Nephron progenitor cell (in vitro differentiated cells): Measurements from ENCODE around the gene TBC1D24.
"Not testable (repeated sequence)": the region's sequence is repeated elsewhere in the genome, so short reads cannot be mapped to it uniquely, and the experiment has no call there.

Source experiments
- DNase-seq: peaks from one replicate; pipeline ENCODE4 v3.0.0; 2021
- H3K27ac Mint-ChIP-seq: 2 replicates; pipeline ENCODE4 v1.8.0; 2021; ENCODE audit warnings: mild to moderate bottlenecking, moderate library complexity, mixed read lengths
- H3K27me3 Mint-ChIP-seq: 2 replicates; pipeline ENCODE4 v1.8.0; 2021; ENCODE audit warnings: mild to moderate bottlenecking, low read depth, mixed read lengths; ENCODE audit not compliant: poor library complexity
- H3K36me3 Mint-ChIP-seq: 2 replicates; pipeline ENCODE4 v1.8.0; 2021; ENCODE audit warnings: low read depth, mixed read lengths
- H3K4me1 Mint-ChIP-seq: 2 replicates; pipeline ENCODE4 v1.8.0; 2021; ENCODE audit warnings: mixed read lengths
- H3K4me3 Mint-ChIP-seq: 2 replicates; pipeline ENCODE4 v1.8.0; 2021; ENCODE audit warnings: mild to moderate bottlenecking, moderate library complexity, mixed read lengths
- H3K9me3 Mint-ChIP-seq: 2 replicates; pipeline ENCODE4 v1.8.0; 2021; ENCODE audit warnings: mild to moderate bottlenecking, moderate library complexity, mixed read lengths
- TF ChIP-seq, protein P1 (sequence below): fragments of 200-600 bp; sonication (generic); IDR thresholded peaks from 2 replicates; pipeline ENCODE4 v1.5.0; 2021; ENCODE audit warnings: antibody characterized with exemption

TBC1D24 gene

DNA sequence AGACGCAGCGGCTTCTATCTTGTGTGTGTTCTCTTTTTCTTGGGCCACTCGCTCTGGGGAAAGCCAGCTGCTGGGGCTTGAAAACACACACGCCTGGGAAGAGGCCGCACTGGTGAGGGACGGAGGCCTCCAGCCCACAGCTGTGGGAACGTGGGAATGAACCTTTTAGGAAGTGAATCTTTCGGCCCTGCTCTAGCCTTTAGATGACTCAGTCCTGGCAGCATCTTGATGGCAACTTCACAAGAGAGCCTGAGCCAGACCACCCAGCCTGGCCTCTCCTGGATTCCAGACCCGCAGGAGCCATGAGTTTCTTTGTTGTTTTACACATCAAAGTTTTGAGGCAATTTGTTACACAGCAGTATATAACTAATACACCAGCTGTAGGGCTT is 60.7 kb downstream of the TBC1D24 start:
- H3K27ac Mint-ChIP-seq = no peak overlapping the region
- DNase-seq = no peak
- no peaks in the 10 kb centered on the region for H3K9me3 Mint-ChIP-seq
- H3K27me3 Mint-ChIP-seq = peaks cover 5% of the 10 kb centered on the region
- TF ChIP-seq, protein P1, sequence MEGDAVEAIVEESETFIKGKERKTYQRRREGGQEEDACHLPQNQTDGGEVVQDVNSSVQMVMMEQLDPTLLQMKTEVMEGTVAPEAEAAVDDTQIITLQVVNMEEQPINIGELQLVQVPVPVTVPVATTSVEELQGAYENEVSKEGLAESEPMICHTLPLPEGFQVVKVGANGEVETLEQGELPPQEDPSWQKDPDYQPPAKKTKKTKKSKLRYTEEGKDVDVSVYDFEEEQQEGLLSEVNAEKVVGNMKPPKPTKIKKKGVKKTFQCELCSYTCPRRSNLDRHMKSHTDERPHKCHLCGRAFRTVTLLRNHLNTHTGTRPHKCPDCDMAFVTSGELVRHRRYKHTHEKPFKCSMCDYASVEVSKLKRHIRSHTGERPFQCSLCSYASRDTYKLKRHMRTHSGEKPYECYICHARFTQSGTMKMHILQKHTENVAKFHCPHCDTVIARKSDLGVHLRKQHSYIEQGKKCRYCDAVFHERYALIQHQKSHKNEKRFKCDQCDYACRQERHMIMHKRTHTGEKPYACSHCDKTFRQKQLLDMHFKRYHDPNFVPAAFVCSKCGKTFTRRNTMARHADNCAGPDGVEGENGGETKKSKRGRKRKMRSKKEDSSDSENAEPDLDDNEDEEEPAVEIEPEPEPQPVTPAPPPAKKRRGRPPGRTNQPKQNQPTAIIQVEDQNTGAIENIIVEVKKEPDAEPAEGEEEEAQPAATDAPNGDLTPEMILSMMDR = no peak
- H3K4me3 Mint-ChIP-seq = no peak overlapping the region
- peaks cover 36% of the 10 kb centered on the region for H3K4me1 Mint-ChIP-seq
- no peaks in the 10 kb centered on the region for H3K36me3 Mint-ChIP-seq

DNA sequence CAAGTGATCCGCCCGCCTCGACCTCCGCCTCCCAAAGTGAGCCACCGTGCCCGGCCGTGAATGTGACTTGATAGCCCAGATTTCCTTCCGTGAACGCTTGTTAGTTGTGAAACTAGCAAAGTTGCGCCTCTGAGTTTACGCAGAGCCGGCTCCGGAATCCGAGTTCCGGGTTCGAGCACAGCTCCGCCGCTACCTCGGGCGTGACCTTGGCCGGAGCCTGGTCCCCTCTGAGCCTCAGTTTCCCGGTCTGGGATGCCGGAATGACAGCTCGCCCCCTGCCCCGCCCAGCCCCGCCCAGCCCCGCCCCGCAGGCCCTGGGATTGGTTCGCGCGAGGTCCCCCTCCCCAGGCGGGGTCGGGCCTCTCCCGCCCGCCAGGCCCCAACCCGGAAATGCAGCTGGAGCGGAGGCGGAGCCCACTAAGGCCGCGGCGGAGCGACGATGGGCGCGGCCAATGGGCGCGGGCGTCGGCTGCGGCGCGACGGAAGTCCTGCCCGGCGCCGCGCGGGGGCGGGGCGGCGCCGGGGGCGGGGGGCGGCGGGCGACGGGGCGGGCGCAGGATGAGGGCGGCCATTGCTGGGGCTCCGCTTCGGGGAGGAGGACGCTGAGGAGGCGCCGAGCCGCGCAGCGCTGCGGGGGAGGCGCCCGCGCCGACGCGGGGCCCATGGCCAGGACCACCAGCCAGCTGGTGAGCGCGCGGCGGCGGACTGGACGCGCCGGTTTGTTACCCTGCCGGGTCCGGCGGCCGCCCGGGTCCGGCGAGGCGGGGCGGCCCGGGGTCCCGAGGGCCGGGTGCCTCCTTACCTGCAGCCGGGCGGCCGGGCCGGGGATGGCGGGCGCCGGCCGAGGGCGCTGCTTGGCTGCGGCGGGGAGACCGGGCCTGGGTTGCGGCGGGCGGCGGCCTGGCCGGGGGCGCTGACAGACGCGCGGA is 62.8 kb downstream of the TBC1D24 start, which contains the start of gene PDPK1:
Gene PDPK1, plus strand, starts transcription at position 571 of the 929 bp plus-strand sequence. Its CDS starts 92 bp downstream, at position 663.
- no peaks in the 10 kb centered on the region for H3K36me3 Mint-ChIP-seq
- no peak within 1 kb of the TSS for H3K27ac Mint-ChIP-seq
- peaks cover 43% of the 10 kb centered on the region for H3K4me1 Mint-ChIP-seq
- H3K9me3 Mint-ChIP-seq = no peaks in the 10 kb centered on the region
- peaks cover 5% of the 10 kb centered on the region for H3K27me3 Mint-ChIP-seq
- DNase-seq = peak; percentile 88
- H3K4me3 Mint-ChIP-seq = peak within 1 kb of the TSS; percentile 86
- TF ChIP-seq, protein P1 = no peak

DNA sequence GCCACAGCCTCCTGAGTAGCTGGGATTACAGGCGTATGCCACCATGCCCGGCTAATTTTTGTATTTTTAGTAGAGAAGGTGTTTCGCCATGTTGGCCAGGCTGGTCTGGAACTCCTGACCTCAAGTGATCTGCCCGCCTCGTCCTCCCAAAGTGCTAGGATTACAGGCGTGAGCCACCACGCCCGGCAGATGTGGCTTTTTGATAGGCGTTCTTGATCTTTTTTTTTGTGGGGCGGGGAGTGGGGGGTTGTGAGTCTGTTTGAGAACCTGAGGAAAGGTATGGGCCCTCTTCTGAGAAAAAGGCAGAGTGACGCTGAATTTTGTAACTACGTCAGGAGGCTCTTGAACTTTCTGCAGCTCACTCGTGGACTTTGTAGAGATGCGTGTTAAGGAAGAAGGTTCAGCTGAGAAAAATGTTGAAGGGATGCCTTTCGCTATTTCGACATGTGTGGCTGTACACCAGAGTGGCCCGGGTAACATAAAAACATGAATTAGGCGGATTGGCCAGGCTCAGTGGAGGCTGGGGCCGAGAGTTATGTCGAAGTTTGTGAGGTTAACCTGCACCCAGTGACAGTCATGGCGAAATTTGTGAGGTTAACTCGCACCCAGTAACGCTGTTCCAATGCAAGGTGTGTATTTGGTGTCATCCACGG is 64.4 kb downstream of the TBC1D24 start:
- Mint-ChIP-seq H3K4me3 (peak overlapping the region; percentile 86), H3K4me1 (peaks cover 40% of the 10 kb centered on the region)
- DNase-seq, H3K27ac Mint-ChIP-seq, H3K36me3 Mint-ChIP-seq, H3K27me3 Mint-ChIP-seq, H3K9me3 Mint-ChIP-seq: not testable (repeated sequence)

DNA sequence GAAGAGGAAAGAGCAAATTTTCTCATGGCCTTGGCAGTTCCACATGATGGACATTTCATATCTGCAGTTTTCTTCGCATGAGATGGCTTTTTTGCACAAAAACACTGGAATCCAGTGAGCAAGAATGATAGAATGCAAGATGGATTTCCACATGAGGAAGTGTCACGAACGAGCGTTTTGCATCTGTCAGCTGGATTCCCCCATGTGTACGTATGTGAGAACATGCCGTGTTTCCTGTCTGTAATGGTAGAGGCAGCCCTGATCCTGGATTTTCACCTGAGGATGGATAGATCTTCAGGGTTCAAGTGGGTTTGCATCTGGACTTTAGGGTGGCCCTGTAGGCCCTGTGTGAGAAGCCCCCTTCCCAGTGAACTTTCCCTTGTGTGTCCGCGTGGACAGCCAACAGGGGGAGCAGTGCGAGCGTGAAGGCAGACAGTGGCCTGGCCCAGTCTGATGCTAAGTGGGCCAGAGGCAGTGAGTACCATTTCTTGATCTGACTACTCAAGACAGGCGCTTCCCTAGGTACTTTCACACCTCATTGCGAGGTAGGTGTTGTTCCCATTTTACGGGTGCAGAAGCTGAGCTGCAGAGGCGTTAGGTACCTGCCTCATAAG is 65.0 kb downstream of the TBC1D24 start:
- DNase-seq = peak; percentile 46
- not testable (repeated sequence) for H3K36me3 Mint-ChIP-seq, H3K9me3 Mint-ChIP-seq, H3K27me3 Mint-ChIP-seq, H3K27ac Mint-ChIP-seq
- peaks cover 40% of the 10 kb centered on the region for H3K4me1 Mint-ChIP-seq
- TF ChIP-seq, protein P1 = peak; percentile 41
- H3K4me3 Mint-ChIP-seq = peak overlapping the region; percentile 42

DNA sequence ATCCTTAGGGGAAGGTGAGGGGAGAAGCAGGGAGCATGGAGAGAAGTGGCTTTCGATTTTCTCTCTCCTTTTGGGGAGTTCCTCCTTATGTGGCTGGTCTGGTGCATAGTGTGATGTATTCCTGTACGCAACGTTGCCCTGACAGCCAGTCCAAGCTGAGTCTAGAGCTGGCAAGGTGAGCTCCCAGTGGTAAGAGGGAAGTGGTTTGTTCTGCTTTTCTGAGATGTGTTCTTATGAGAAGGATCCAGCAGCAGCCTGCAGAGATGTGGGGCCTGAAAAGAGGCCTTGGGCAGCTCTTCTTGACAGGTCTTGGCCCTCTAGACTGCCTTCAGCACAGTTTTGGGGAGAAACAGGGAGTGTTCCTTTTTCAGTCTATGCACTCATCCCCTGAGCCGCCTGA is 66.0 kb downstream of the TBC1D24 start:
- not testable (repeated sequence) for DNase-seq, H3K36me3 Mint-ChIP-seq, H3K27ac Mint-ChIP-seq, H3K27me3 Mint-ChIP-seq, H3K4me3 Mint-ChIP-seq, H3K9me3 Mint-ChIP-seq
- H3K4me1 Mint-ChIP-seq = peaks cover 45% of the 10 kb centered on the region

DNA sequence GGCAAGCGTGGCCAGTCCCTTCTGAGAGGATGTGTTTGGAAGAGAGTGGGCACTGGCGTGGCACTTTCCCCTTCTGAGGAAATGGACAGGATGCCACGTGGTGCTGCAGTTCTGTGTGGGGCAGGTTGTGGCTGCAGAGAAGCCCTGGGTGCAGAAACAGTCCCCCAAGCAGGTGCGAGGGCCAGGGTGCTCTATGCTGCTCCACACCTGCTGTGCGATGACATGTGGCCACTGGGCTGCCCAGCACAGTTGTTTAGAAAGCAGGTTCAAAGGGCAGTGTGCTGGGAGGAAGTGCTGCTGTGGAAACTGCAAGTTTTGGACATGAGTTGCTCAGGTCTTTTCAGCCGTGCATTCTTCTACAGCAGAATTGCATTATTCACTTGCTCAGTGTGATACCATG is 66.5 kb downstream of the TBC1D24 start:
- H3K4me3 Mint-ChIP-seq, H3K9me3 Mint-ChIP-seq, H3K27ac Mint-ChIP-seq, H3K36me3 Mint-ChIP-seq, H3K27me3 Mint-ChIP-seq, DNase-seq: not testable (repeated sequence)
- peaks cover 40% of the 10 kb centered on the region for H3K4me1 Mint-ChIP-seq

DNA sequence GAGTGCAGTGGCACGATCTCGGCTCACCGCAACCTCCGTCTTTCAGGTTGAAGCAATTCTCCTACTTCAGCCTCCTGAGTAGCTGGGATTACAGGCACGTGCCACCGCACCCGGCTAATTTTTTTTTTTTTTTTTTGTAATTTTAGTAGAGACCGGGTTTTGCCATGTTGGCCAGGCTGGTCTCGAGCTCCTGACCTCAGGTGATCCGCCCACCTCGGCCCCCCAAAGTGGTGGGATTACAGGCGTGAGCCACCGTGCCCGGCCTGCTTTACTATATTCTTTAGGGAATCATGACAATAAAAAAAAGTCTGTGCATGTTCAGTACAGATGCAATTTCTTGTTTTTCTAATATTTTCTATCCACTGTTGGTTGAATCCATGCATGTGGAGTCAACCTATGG is 68.8 kb downstream of the TBC1D24 start:
- H3K4me3 Mint-ChIP-seq, H3K9me3 Mint-ChIP-seq, H3K27ac Mint-ChIP-seq, H3K36me3 Mint-ChIP-seq, DNase-seq, H3K27me3 Mint-ChIP-seq: not testable (repeated sequence)
- peaks cover 28% of the 10 kb centered on the region for H3K4me1 Mint-ChIP-seq

DNA sequence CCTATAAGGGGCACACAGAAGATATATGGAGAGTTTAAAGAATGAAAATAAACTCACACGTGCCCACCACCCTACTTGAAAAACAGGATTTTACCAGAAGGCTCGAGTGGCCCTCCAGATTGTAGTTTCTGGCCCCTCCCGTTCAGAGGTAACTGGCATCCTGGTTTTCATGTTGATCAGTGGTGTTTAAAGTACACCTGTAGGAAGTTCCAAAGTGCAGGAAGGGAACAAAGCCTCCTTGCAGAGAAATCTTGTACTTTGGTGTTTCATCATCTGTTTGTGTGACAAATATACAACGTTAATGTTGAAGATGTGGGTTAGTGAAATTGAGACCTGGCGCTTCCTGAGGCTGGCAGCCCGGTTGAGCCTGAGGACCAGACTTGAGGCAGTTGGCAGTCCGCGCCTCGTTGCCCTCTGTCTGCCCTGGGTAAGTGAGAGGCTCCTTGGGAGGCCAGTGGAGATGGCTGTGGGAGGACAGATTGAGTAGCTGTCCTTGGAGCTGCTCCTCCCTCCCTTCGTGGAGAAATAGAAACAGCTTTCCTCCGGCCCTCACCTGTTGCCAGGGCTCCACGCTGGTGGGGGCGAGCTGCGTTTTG is 75.5 kb downstream of the TBC1D24 start:
- not testable (repeated sequence) for H3K4me3 Mint-ChIP-seq, H3K36me3 Mint-ChIP-seq, H3K27me3 Mint-ChIP-seq, H3K27ac Mint-ChIP-seq, H3K9me3 Mint-ChIP-seq, DNase-seq, H3K4me1 Mint-ChIP-seq
